COLO668 (cell line): ENCODE measurements around the gene TM7SF2.
"Not testable (repeated sequence)": the region's sequence is repeated elsewhere in the genome, so short reads cannot be mapped to it uniquely, and the experiment has no call there.

Experiments
- DNase-seq: peaks from one replicate; lab custom pipeline; 2025; ENCODE audit not compliant: unreplicated experiment; lab: John Stamatoyannopoulos, UW

Gene TM7SF2

DNA sequence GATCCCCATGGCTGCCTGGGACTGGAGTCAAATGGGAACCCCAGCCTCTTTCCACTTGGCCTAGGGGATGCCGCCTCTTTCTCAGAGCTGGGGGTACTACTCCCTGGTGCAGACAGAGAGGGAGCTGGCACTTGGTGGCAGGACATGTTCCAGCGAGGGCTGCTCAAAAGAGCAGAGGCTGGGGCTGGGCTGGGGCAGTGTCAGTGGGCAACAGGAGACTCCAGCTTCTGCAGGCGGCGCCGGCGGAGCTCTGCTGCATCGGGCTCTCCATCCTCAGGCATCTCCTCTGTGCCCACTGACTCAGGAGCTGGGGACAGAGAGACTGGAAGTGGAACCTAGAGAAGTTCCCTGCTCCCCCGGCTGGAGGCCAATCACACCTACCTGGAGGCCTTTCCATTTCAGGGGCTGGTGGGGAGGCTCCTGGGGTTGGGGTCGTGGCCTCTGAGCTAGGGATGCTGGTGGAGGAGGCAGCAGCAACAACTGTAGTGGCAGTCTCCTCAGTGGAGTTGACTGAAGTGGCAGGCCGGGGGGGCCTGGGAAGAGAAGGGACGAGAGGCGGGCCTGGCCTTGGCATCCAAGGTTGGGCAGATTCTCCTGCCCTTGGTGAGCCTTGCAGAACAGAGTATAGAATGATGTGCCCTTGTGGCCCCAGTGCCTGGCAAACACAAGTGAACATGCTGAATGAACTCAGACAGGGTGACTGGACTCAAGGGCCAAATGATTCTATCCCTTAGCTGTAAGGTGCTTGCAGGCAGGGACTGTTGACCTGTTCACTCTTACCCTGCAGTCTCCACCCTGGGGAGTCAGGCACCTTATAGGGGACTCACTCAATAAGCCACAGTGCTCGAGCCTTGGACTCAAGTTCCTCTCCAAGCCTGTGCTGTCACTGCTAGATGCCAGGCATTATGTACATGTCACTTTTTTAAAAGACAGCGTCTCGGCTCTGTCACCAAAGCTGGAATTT, 16.8 kb downstream of the TM7SF2 start:
- DNase-seq, result no peak

GRCh38 chr11:65129649-65130441, 18.2 kb downstream of the TM7SF2 start:
- DNase-seq, result no peak

DNA sequence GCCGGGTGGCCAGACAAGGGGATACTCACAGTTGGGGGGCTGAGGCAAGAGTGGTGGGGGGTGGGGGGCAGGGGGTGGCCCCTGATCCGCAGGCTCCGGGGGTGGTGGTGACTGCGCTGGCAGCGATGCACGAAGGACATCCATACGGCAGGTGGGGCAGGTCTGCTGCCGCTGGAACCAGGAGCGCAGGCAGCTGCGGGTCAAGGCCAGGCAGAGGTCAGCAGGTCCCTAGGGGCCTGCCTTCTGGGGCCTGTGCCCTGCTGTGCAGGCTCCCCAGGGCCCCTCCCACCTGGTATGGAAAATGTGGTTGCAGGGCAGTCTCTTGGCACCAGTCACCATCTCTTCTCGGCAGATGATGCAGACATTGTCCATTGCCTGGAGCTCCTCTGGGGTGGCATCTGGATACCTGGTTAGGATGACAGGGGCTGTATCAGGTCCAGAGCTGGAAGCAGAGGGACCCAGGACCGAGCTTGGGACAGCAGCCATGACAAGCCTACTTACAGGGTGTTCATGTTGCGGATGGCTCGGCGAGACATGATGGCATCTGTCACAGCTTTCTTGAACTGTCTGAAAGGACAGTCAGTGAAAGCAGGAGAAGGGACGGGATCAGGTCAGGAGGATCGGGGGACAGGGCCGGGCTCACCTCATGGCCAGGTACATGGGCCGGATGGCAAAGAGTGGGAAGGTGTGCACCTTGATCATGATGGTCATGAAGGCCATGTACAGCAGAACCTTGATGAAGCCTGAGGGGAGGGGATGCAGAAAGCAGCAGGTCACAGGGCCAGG, 19.2 kb downstream of the TM7SF2 start:
- no peak for DNase-seq

DNA sequence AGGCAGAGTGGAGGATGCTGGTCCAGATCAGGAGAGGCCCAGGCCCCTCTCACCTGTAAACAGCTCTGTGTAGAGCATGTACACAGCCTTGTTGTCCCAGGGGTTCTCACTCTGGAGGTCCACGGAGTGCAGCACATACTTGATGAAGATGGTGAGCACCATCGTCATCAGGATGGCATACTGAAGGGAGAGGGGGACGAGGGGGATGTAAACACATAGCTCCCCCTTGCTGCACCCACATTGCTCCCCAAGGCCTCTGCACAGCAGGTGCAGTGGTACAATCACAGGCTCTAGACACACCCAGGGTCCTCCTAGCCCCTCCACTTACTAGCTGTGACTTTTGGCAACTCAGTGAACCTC, 19.7 kb downstream of the TM7SF2 start:
- DNase-seq, result no peak

DNA sequence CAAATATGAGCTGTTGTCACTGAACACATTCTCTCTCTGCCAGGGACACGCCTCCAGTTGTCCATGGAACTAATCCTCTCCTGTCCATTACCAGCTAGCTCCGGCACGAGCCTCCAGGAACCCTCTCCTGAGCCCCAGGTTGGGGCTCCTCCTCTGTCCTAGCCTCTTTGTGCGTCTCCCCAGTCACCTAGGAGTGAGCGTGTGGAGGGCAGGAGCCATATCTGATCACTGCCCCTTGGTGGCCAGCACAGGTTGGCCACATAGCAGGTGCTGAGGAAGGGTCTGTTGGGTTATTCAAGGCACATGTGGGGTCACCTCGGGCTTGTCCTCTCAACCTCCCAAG, 20.2 kb downstream of the TM7SF2 start:
- DNase-seq, result no peak

DNA sequence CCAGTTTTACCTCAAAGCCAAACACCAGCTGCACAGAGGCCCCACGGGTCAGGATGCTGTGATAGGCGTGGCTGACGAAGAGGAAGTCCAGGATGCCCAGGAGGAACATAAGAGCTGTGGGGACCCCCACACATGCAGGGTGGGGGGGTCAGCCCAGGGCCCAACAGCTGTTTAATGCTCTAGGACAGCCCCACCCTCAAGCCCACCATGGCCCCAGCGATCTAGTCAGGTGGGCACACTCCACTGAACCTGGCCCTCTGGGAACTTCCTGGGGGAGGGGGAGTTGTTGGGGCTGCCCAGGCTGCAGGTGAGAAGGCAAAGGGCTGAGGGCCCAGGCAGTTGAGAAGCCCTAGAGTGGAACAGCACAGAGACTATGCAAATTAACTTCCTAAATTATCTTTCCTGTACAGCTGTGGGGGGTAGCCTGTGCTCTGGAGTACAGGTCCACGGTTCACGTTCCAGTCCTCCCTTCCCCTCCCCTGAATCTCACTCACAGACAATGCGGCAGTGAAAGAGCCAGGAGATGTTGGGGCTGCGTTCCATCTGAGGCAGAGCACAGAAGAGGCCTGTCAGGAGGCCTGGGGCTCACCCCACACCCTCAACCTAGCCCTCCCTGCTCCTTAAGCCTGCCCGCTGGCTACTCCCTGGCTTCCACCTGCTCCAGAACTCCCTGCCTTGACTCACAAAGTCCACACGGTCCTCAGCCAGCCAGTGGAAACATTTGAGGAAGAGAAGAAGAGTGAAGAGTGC, 20.7 kb downstream of the TM7SF2 start:
- DNase-seq, result no peak

DNA sequence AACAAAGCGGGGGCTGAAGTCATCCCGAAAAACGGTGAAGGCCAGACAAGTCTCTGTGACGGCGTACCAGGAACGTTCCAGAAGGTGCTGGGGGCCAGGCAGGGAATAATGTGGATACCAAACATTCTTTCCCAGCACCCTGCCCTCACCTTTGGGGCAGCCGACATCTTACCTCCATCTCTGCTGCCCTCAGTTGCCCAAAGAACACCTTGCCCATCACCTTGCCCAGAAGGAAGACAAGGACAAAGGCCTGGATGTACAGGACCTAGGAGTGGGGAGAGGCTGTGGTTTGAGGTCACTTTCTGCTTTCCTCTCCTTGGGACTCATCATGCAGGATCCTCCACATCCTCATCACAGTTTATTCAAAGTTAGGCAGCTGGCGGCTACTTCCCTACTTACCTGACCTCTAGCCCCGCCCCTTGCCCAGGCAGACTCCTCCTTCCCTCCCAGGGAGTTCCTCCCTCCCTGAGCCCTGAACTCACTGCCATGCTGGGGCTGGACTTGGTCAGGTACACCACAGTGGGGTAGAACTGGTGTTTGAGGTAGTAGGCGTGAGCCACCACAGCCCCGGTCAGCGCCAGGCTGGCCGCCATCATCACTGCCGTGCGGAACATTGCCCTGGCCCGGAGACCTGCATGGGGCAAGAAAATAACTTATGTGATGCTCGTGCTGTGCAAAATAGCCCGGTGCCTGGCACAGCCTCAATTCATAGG, 21.5 kb downstream of the TM7SF2 start:
- peak; percentile 78 for DNase-seq

DNA sequence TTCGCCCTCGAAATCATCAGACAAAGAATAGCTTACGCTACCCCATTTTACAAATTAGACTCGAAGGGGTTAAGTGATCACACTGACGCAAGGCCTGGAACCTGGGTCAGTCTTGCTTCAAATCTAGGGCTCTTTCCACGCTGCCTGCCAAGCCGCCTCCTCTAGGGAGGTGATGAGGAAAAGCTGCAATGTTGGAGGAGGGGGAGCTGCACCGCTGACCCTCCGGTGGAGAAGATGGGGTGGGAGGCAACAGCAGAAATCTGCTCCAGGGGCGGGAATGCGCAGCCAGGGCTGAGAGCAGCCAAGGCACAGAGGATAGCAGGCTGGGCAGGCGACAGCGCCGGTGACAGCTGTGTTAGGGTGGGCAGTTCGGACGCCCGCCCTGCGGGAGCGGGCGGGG, 22.1 kb downstream of the TM7SF2 start:
- DNase-seq, result no peak

DNA sequence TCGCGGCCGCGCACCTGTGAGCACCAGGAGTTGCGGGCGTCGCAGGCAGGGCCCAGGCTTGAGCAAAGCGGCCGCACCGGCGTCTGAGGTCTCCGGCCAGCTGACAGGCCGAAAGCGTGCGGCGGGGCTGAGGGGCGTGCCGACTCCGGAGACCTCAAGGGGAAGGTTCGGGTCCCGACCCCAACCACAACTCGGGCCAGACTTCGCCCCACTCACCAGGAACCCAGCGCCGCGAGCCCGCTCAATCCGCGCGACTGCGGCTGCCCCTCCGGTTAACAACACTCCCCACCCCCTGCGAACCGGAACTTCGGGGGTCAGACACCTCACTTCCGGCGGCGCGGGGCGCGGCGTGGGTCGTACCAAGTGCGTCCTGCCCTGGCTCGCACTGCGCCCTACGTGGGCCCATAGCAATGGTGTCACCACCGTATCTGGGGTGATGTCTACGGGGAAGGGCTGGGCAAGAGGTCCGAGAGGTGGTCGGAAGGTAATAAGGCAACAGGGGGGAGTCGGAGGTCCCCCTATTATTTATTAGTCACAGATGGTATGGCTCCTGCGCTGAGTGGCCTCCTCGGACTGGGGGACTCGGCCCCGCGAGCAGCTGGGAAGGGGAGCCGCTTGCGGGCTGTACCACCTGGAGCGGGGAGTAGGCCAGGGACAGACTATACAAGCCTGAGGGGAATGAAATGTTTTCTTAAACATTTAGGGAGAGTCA, 22.7 kb downstream of the TM7SF2 start, which contains the start of gene SYVN1:
SYVN1 (minus strand) TSS at position 280 of the 712 bp plus-strand sequence. CDS start 918 bp downstream, outside the sequence.
- peak; percentile 92 for DNase-seq

- DNase-seq, result peak; percentile 93
Measured at GRCh38 chr11:65134952-65135632, 23.4 kb downstream of the TM7SF2 start.

DNA sequence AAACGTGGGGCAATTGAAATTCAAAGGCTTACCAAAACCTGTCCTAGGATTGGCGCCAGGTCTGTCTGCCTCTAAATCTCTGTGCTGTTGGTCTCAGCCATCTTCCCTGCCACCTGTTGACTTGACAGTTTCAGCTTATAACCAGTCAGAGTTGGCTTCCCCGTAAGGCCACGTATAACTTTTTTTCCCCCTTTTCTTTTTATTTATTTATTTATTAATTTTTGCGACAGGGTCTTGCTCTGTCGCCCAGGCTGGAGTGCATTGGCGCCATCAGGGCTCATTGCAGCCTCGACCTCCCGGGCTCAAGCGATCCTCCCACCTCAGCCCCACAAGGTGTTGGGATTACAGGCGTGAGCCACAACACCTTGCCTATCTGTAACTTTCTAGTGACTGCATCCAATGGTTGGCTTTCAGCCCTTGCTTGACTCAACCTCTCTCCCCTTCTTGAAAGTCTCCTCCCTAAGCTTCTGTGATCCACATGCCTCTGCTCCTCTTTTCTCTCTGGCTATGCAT, 24.0 kb downstream of the TM7SF2 start:
- DNase-seq, result no peak

DNA sequence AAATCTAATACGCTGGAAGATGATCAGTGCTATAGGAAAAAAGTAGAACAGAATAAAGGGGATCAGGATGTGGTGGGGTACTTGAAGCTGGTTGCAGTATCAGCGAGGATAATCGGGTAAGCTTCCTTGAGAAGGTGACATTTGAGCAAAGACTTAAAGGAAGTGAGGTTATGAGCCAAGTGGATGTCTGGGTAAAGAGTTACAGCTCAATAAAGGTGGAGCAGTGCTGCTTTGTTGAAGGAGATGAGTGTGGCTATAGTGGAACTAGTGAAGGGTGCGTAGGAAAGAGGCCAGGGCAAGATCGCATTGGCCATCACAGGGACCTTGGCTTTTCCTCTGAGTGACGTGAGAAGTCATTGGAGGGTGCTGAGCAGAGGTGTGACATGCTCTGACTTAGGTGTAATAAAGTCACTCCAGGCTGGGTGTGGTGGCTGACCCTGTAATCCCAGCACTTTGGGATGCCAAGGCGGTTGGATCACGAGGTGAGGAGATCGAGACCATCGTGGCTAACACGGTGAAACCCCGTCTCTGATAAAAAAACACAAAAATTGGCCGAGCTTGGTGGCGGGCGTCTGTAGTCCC, 24.9 kb downstream of the TM7SF2 start:
- no peak for DNase-seq

DNA sequence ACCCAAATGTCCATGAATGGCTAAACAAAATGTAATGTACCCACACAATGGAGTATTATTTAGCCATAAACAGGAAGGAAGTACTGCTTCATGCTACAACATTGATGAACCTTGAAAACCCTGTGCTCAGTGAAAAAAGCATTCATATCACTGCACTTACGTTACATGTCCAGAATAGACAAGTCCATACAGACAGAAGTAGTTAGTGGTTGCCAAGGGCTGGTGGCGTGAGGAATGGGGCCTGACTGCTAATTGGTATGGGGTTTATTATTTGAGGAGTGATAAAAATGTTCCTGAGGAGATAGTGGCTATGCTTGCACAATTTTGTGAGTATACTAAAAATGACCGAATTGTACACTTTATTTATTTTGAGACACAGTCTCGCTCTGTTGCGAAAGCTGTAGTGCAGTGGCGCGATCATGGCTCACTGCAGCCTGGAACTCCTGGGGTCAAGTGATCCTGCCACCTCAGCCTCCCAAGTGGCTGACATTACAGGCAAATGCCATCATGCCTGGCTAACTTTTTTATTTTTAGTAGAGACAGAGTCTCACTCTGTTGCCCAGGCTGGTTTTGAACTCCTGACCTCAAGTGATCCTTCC, 30.3 kb downstream of the TM7SF2 start:
- DNase-seq, result no peak

DNA sequence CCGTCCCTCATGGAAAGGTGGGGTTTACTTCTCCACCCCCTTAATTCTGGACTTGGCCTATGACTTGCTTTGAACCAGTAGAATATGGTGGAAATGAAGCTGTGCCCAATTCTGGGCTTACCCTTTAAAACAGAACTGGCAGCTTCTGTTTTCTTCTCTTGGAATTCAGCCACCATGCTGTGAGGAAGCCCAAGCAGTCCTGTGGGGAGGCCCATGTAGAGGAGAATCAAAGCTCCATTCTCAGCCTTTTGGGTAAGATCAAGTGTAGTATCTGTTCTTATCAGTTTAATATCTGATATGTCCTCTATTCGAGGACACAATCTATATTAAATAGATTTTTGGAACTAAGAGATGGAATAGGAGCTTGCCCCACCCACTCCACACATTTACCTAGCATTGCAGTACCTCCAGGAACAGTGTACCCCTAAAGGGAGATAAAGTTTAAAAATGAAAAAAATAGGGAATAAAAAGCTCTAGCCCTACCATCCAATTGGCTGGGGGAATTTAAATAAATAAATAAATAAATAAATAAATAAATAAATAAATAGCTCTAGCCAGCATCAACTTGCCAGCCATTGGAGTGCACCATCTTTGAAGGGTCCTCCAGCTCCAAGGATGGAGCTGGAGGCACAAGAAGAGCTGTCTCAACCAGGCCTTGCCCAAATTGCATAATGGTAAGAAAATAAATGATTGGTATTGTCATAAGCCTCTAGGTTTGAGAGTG, 35.8 kb downstream of the TM7SF2 start:
- no peak for DNase-seq

DNA sequence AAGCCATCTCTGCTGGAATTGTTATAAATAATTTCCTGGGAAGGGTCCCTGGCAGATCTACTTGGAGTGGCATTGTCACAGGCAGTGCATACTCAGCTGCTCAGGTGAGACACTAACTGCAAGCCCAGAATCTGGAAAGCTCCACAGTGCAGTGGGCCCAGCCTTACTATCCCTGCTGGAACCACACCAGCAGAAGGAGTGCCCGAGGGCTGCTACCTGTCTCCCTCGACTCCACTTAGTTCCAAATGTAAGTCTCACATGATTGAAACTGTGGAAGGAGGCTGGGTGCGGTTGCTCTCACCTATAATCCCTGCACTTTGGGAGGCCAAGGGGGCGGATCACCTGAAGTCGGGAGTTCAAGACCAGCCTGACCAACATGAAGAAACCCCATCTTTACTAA, 37.0 kb downstream of the TM7SF2 start:
- DNase-seq, result no peak

DNA sequence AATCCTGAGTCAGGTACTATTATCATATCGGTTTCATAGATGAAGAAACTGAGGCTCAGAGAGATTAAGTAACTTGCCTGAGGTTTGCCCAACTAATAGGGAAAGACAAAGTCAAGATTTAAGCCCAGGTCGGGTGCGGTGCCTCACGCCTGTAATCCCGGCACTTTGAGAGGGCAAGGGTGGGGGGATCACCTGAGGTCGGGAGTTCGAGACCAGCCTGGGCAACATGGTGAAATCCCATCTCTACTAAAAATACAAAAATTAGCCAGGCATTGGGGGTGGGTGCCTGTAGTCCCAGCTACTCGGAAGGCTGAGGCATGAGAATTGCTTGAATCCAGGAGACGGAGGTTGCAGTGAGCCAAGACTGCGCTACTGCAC, 38.4 kb downstream of the TM7SF2 start:
- DNase-seq, result not testable (repeated sequence)
